Loucy (cell line): ENCODE data around the gene CYB5B.
"Not testable (repeated sequence)": the region's sequence is repeated elsewhere in the genome, so short reads cannot be mapped to it uniquely, and the experiment has no call there.

Source experiments
- H2AFZ ChIP-seq: fragments of 200-600 bp; sonication (generic); 2 replicates; pipeline ENCODE4 v1.6.0; 2016; ENCODE audit warnings: antibody characterized with exemption, mild to moderate bottlenecking, low read length, moderate library complexity
- H3F3A ChIP-seq: fragments of 200-600 bp; 2 replicates; pipeline ENCODE4 v1.6.0; 2016; ENCODE audit warnings: antibody characterized with exemption, low read depth, mild to moderate bottlenecking
- H3K27me3 ChIP-seq: fragments of 200-600 bp; sonication (generic); 2 replicates; pipeline ENCODE4 v1.6.1; 2014; ENCODE audit warnings: low read length, mild to moderate bottlenecking; ENCODE audit not compliant: insufficient read depth, poor library complexity, severe bottlenecking
- H3K36me3 ChIP-seq: fragments of 200-600 bp; sonication (generic); 2 replicates; pipeline ENCODE4 v1.6.1; 2016; ENCODE audit warnings: low read length; ENCODE audit not compliant: insufficient read depth
- H3K4me1 ChIP-seq: fragments of 200-600 bp; sonication (generic); 2 replicates; pipeline ENCODE4 v1.5.1; 2014; ENCODE audit warnings: low read length, mild to moderate bottlenecking; ENCODE audit not compliant: insufficient read depth, poor library complexity, severe bottlenecking
- H3K4me2 ChIP-seq: fragments of 200-600 bp; sonication (generic); 2 replicates; pipeline ENCODE4 v1.6.0; 2014; ENCODE audit warnings: antibody characterized with exemption, low read length, low read depth, mild to moderate bottlenecking; ENCODE audit not compliant: poor library complexity, severe bottlenecking
- H3K4me3 ChIP-seq: fragments of 200-600 bp; sonication (generic); 2 replicates; pipeline ENCODE4 v1.5.1; 2014; ENCODE audit warnings: low read length, mild to moderate bottlenecking, mixed read lengths; ENCODE audit not compliant: poor library complexity, severe bottlenecking
- H3K79me2 ChIP-seq: fragments of 200-600 bp; sonication (generic); 2 replicates; pipeline ENCODE4 v1.6.1; 2014; ENCODE audit warnings: low read length; ENCODE audit not compliant: insufficient read depth
- H3K9ac ChIP-seq: fragments of 200-600 bp; sonication (generic); 2 replicates; pipeline ENCODE4 v1.6.0; 2014; ENCODE audit warnings: mild to moderate bottlenecking, low read depth, low read length, moderate library complexity; ENCODE audit not compliant: poor library complexity, severe bottlenecking
- H3K9me2 ChIP-seq: fragments of 200-600 bp; sonication (generic); replicated peaks from 2 replicates; pipeline ENCODE4 v1.6.1; 2016; ENCODE audit warnings: low read depth, low read length, mixed read lengths
- H3K9me3 ChIP-seq: fragments of 200-600 bp; sonication (generic); 2 replicates; pipeline ENCODE4 v1.6.1; 2014; ENCODE audit warnings: mild to moderate bottlenecking, antibody characterized with exemption, low read length, low read depth; ENCODE audit not compliant: insufficient read depth
- H4K20me1 ChIP-seq: fragments of 200-600 bp; sonication (generic); 2 replicates; pipeline ENCODE4 v1.6.0; 2014; ENCODE audit warnings: antibody characterized with exemption, low read length, mild to moderate bottlenecking; ENCODE audit not compliant: insufficient read depth, poor library complexity, severe bottlenecking
- EZH2phosphoT487 ChIP-seq: fragments of 200-600 bp; IDR thresholded peaks from 2 replicates; pipeline ENCODE4 v1.6.1; 2018; ENCODE audit warnings: antibody characterized with exemption, mild to moderate bottlenecking, moderate library complexity, borderline replicate concordance
- TF ChIP-seq, protein P1 (sequence below): fragments of 200-600 bp; sonication (generic); conservative IDR thresholded peaks from 2 replicates; pipeline ENCODE4 v1.5.1; 2014; ENCODE audit warnings: mild to moderate bottlenecking, antibody characterized with exemption, low read length

Gene CYB5B

GRCh38 chr16:69438465-69438864 lies 14.0 kb downstream of the CYB5B start:
- TF ChIP-seq, protein P1, sequence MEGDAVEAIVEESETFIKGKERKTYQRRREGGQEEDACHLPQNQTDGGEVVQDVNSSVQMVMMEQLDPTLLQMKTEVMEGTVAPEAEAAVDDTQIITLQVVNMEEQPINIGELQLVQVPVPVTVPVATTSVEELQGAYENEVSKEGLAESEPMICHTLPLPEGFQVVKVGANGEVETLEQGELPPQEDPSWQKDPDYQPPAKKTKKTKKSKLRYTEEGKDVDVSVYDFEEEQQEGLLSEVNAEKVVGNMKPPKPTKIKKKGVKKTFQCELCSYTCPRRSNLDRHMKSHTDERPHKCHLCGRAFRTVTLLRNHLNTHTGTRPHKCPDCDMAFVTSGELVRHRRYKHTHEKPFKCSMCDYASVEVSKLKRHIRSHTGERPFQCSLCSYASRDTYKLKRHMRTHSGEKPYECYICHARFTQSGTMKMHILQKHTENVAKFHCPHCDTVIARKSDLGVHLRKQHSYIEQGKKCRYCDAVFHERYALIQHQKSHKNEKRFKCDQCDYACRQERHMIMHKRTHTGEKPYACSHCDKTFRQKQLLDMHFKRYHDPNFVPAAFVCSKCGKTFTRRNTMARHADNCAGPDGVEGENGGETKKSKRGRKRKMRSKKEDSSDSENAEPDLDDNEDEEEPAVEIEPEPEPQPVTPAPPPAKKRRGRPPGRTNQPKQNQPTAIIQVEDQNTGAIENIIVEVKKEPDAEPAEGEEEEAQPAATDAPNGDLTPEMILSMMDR, result no peak
- TF ChIP-seq EZH2phosphoT487, result no peak
- Histone ChIP-seq H3K9me2 (no peaks in the 10 kb centered on the region), H3K27me3 (no peaks in the 10 kb centered on the region), H3K9ac (no peak overlapping the region), H3K4me1 (peaks cover 39% of the 10 kb centered on the region), H3F3A (no peaks in the 10 kb centered on the region), H3K79me2 (peaks cover 95% of the 10 kb centered on the region), H2AFZ (no peak overlapping the region), H3K36me3 (peaks cover 7% of the 10 kb centered on the region; the same call in 1 of the 2 replicates), H4K20me1 (peaks cover 43% of the 10 kb centered on the region), H3K4me3 (no peak overlapping the region), H3K9me3 (no peaks in the 10 kb centered on the region), H3K4me2 (peak overlapping the region; percentile 34)

DNA sequence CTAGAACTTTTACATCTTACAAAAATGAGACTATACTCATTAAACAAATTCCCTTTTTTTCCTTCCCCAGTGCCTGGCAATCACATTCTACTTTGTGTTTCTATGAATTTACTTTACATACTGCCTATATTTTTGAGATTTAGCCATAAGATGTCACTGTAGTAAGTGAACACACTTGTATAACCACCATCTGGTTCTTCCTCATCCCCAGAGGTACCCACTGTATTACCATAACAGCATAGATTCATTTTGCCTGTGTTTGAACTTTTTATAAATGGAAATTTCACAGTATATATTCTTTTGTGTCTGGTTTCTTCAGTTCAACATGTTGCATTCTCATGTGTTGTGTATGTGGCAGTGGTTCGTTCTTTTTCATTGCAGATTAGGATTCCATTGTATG lies 15.8 kb downstream of the CYB5B start:
- no peak overlapping the region for H2AFZ ChIP-seq
- no peak overlapping the region for H3K4me3 ChIP-seq
- no peaks in the 10 kb centered on the region for H3K9me3 ChIP-seq
- peaks cover 40% of the 10 kb centered on the region for H3K4me1 ChIP-seq
- H3K36me3 ChIP-seq, result peaks cover 4% of the 10 kb centered on the region; the same call in 1 of the 2 replicates
- no peaks in the 10 kb centered on the region for H3F3A ChIP-seq
- H3K79me2 ChIP-seq, result peaks cover 95% of the 10 kb centered on the region
- TF ChIP-seq EZH2phosphoT487, result no peak
- TF ChIP-seq, protein P1, result no peak
- H4K20me1 ChIP-seq, result peaks cover 48% of the 10 kb centered on the region
- H3K9me2 ChIP-seq, result no peaks in the 10 kb centered on the region
- no peaks in the 10 kb centered on the region for H3K27me3 ChIP-seq
- H3K9ac ChIP-seq, result no peak overlapping the region
- no peak overlapping the region for H3K4me2 ChIP-seq

DNA sequence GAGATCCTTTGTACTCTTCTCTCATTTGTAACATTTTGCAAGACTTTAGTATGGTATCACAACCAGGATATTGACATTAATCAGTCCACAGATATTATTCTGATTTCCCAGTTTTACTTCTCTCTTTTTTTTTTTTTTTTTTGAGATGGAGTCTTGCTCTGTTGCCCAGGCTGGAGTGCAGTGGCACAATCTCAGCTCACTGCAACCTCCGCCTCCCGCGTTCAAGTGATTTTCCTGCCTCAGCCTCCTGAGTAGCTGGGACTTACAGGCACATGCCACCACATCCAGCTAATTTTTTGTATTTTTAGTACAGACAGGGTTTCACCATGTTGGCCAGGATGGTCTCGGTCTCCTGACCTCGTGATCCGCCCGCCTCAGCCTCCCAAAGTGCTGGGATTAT lies 16.6 kb downstream of the CYB5B start:
- Histone ChIP-seq H4K20me1 (peaks cover 48% of the 10 kb centered on the region), H3K4me1 (peaks cover 38% of the 10 kb centered on the region), H3K79me2 (peaks cover 95% of the 10 kb centered on the region)
- not testable (repeated sequence) for H3K36me3 ChIP-seq, H3K4me3 ChIP-seq, H3K27me3 ChIP-seq, H3K9ac ChIP-seq, H3K4me2 ChIP-seq, H3K9me2 ChIP-seq, H3K9me3 ChIP-seq, H3F3A ChIP-seq, H2AFZ ChIP-seq

DNA sequence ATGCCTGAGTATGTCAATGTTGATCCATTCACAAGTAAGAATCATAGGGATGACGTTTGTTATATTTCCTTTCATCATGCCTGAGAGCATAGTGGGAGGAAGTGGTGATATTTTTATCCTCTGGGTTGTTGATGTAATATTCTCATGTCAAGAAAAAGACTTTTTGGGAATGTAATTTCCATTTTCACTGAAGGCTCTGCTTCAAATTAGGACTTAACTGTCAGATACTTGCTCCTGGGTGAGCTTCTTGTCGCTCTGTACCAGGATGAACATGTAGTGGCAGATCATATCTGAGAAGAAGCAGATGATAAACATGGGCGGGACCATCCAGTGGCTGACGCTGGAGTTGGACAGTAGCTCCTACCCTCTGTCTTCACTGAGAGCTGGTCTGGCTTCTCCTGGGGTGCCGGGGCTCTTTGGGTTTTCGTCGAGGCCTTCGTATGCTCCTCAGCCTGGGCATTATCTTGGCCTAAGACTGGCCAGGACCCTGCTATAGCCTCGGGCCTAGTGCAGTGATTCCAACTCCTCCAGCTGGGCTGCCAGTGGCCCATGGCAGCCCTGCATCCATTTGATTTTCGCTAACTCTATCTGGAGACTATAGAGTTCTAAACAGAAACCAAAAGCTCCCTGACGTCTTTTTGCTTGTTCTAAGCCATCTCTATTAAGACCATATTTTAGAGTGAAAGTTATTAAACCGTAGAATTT lies 19.7 kb downstream of the CYB5B start:
- Histone ChIP-seq H4K20me1 (peaks cover 33% of the 10 kb centered on the region), H3K27me3 (no peaks in the 10 kb centered on the region), H2AFZ (no peak overlapping the region), H3K9ac (peak overlapping the region; percentile 30), H3K79me2 (peaks cover 72% of the 10 kb centered on the region), H3F3A (no peaks in the 10 kb centered on the region), H3K4me3 (peak overlapping the region; percentile 32), H3K9me2 (no peaks in the 10 kb centered on the region), H3K4me1 (peaks cover 22% of the 10 kb centered on the region), H3K9me3 (no peaks in the 10 kb centered on the region), H3K36me3 (peaks cover 26% of the 10 kb centered on the region; the same call in 1 of the 2 replicates), H3K4me2 (peak overlapping the region; percentile 61)
- TF ChIP-seq, protein P1, result no peak
- TF ChIP-seq EZH2phosphoT487, result no peak
